K562 (cell line): ENCODE data around the gene PIP4K2A. TPM values are rescaled to one million over a fixed set of nuclear protein-coding genes. Genes with fewer than 3 reads are reported as not detected.
A peak's percentile ranks its signal among the peaks of the same experiment; 100 is the strongest.

Experiments used
- AFF4 ChIP-seq: sonication (generic); formaldehyde crosslinking; IDR thresholded peaks from 2 replicates; pipeline ENCODE4 v1.8.0; 2023; ENCODE audit warnings: mild to moderate bottlenecking, missing genetic modification reagents
- CBX3 ChIP-seq, 2 experiments: IDR thresholded peaks; 1 replicate in 1 of 2; 2 replicates in 1 of 2; pipeline ENCODE4 v1.6.1; 2012; ENCODE audit warnings: inconsistent platforms in 2 of 2, low read length in 2 of 2, borderline replicate concordance in 1 of 2, control low read depth in 1 of 2
- CEBPG ChIP-seq, 3 experiments: fragments of 200-800 bp in 1 of 3; sonication (Bioruptor generic) in 1 of 3; sonication (generic) in 1 of 3; formaldehyde crosslinking in 1 of 3; IDR thresholded peaks in 2 of 3; conservative IDR thresholded peaks in 1 of 3; 2 replicates each; pipeline versions ENCODE4 v1.6.1 to v1.8.0; 2016 to 2022; ENCODE audit warnings: missing compliant biosample characterization in 2 of 3, missing genetic modification characterization in 2 of 3, mild to moderate bottlenecking in 1 of 3, missing genetic modification reagents in 1 of 3
- LCOR ChIP-seq: sonication (generic); formaldehyde crosslinking; IDR thresholded peaks from 2 replicates; pipeline ENCODE4 v1.8.0; 2022; ENCODE audit warnings: mild to moderate bottlenecking, missing genetic modification reagents
- MBD1 ChIP-seq: fragments of 250-450 bp; sonication (Bioruptor Pico); IDR thresholded peaks from 2 replicates; pipeline ENCODE4 v1.8.0; 2022; ENCODE audit warnings: inconsistent platforms
- MEF2D ChIP-seq: conservative IDR thresholded peaks from 2 replicates; pipeline ENCODE4 v1.6.1; 2016; ENCODE audit warnings: low read depth, missing genetic modification characterization, missing compliant biosample characterization
- PML ChIP-seq: IDR thresholded peaks from 2 replicates; pipeline ENCODE4 v1.6.1; 2012; ENCODE audit warnings: low read length, inconsistent platforms
- POU5F1 ChIP-seq: fragments of 150-350 bp; IDR thresholded peaks from 2 replicates; pipeline ENCODE4 v1.6.1; 2014; ENCODE audit warnings: borderline replicate concordance, low read length, low read depth, mild to moderate bottlenecking; ENCODE audit not compliant: partially characterized antibody
- SREBF2 ChIP-seq: sonication (generic); formaldehyde crosslinking; IDR thresholded peaks from 2 replicates; pipeline ENCODE4 v1.4.0; 2020; ENCODE audit warnings: mild to moderate bottlenecking, missing genetic modification reagents
- SRSF3 ChIP-seq: fragments of 200-400 bp; formaldehyde crosslinking; IDR thresholded peaks from 2 replicates; pipeline ENCODE4 v1.6.1; 2016; ENCODE audit warnings: mild to moderate bottlenecking, low read length, moderate library complexity; ENCODE audit not compliant: insufficient read depth
- TRIM28 ChIP-seq: fragments of 450-650 bp; IDR thresholded peaks from 2 replicates; pipeline ENCODE4 v1.6.1; 2017
- ZNF431 ChIP-seq: sonication (generic); formaldehyde crosslinking; IDR thresholded peaks from 2 replicates; pipeline ENCODE4 v1.8.0; 2022; ENCODE audit warnings: mild to moderate bottlenecking, missing genetic modification reagents
- ZNF518B ChIP-seq: fragments of 250-450 bp; sonication (Bioruptor Pico); IDR thresholded peaks from 2 replicates; pipeline ENCODE4 v1.5.0; 2021; ENCODE audit warnings: mild to moderate bottlenecking, moderate library complexity
- polyA plus RNA-seq, 8 experiments: library from polyadenylated mRNA; depleted of rRNA in 4 of 8; stranded (reverse) in 5 of 8; unstranded in 3 of 8; fragments of >200 nt; fragmentation: Nextera tagmentation in 2 of 8; fragmentation: Illumina TruSeq in 1 of 8; extraction: Ambion mirVana in 2 of 8; extraction: Trizol in 1 of 8; gene quantifications; 2 replicates each; pipeline versions ENCODE4 v1.2.1 to v1.2.3, GENCODE V29; 2011 to 2014; ENCODE audit warnings: inconsistent platforms in 1 of 8, missing spikeins in 1 of 8
- total RNA-seq, 7 experiments: library from RNA; depleted of rRNA in 6 of 7; stranded (reverse); fragments of >200 nt in 6 of 7; fragmentation: Illumina TruSeq in 2 of 7; extraction: Trizol in 2 of 7; gene quantifications; 2 replicates each; pipeline versions ENCODE4 v1.2.1 to v1.2.3, GENCODE V29; 2011 to 2021; ENCODE audit warnings: low replicate concordance in 1 of 7
- TF ChIP-seq, protein P1 (sequence below): fragments of 250-450 bp; sonication (Bioruptor Pico); IDR thresholded peaks from 2 replicates; pipeline ENCODE4 v1.9.0; 2021; ENCODE audit warnings: mild to moderate bottlenecking, inconsistent platforms

Gene PIP4K2A
- total and polyA plus RNA-seq, 9 of the 15 experiments (the other 6 are each of a cell fraction or from before 2014, with no cell fraction given): 35.6 to 117 (median 71.9) TPM

DNA sequence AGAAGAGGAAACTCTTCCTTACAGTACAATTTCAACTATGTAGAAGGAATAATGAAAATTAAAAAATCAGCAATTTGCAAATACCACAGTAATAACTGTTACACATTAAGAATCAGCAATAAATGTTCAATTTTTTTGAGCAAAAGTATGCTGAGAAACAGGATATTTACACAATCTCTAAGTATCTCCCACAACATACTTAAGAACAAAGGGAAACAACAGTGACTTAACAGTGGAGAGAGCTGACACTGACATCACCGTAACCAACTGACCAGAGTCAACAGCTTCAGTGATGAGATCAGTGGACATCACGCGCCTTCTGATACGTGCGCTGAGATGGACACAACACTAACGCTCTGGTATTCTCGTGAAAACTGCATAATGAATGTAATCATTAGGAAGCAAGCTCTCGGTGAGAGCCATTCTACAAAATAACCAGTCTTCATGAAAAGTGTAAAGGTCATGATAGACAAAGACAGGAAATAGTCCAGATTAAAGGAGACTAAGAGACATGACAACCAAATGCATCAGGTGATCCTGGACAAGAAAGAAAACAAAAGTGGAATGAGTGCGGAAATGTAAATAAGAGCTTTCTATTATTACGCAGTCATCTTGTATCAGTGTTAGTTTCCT lies 82.6 kb downstream of the PIP4K2A start (continued):
- TF ChIP-seq SREBF2 (CRISPR knock-in tag) (no peak), POU5F1 (no peak), CEBPG (CRISPR knock-in tag; IDR thresholded peaks at IDR 0.05) (0 out of 2 replicates have a peak, but pooled peaks have one; percentile 46), CEBPG (tag; conservative IDR thresholded peaks at IDR 0.05 in 1 of 2, IDR thresholded peaks at IDR 0.05 in 1 of 2) (peak; percentile 6 to 77; a peak in 2 of 4 replicates), LCOR (CRISPR knock-in tag) (peak; percentile 66; the same call in 1 of the 2 replicates), SRSF3 (no peak), PML (no peak), MBD1 (no peak), ZNF518B (CRISPR knock-in tag) (no peak), AFF4 (0 out of 2 replicates have a peak, but pooled peaks have one; percentile 65), TRIM28 (no peak), CBX3 (IDR thresholded peaks at IDR 0.05; ENCODE audit: borderline replicate concordance in 1 of 2, low read length in 2 of 2) (peak in 1 of 2 experiments; percentile 21; a peak in 1 of 3 replicates), ZNF431 (no peak), MEF2D (peak; percentile 61; the same call in 1 of the 2 replicates)
- TF ChIP-seq, protein P1, sequence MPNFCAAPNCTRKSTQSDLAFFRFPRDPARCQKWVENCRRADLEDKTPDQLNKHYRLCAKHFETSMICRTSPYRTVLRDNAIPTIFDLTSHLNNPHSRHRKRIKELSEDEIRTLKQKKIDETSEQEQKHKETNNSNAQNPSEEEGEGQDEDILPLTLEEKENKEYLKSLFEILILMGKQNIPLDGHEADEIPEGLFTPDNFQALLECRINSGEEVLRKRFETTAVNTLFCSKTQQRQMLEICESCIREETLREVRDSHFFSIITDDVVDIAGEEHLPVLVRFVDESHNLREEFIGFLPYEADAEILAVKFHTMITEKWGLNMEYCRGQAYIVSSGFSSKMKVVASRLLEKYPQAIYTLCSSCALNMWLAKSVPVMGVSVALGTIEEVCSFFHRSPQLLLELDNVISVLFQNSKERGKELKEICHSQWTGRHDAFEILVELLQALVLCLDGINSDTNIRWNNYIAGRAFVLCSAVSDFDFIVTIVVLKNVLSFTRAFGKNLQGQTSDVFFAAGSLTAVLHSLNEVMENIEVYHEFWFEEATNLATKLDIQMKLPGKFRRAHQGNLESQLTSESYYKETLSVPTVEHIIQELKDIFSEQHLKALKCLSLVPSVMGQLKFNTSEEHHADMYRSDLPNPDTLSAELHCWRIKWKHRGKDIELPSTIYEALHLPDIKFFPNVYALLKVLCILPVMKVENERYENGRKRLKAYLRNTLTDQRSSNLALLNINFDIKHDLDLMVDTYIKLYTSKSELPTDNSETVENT (CRISPR knock-in tag): no peak
